Activated CD8-positive, alpha-beta memory T cell treated with anti-CD3 and anti-CD28 coated beads for 24 hours (primary cell): Measurements from ENCODE around the gene ACE.

Source experiments
- DNase-seq: peaks from one replicate; pipeline ENCODE4 v3.0.0-alpha.2; 2020

ACE gene

GRCh38 chr17:63517825-63518534 lies 41.1 kb downstream of the ACE start:
- DNase-seq: no peak

DNA sequence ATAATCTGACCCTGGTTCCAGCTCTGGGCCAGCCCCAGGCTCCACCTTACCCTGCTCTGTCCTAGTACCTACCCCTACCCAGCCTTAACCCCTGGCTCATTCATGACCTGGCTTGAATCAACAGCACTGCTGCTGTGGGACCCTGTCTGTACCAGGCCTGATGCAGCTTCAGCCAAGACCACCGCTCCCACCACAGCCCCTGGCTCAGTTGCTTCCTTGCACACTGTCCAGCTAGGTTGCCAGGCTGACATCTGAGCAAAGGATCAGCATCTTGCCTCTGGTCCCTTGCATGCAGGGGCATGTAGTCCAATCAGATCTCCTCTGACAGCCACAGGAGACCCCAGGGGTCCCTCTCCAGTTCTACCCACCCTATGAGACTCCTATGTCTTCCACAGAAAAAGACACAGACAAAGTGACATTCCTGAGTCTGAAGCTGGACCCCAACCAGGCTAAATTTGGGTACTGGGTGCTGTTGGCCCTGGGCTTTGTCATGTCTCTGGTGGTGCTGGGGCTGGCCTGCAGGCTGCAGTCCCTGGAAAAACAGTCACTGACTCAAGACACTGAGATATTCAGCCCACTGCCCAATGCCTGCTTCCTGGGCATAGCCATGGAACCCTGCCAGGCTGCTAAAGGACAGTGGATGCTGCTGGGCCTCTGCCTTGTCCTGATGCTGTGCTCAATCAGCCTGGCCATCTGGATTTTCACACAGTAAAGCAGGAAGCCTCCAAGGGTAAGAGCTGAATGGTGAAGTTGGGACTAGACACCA lies 42.4 kb downstream of the ACE start:
- no peak for DNase-seq

DNA sequence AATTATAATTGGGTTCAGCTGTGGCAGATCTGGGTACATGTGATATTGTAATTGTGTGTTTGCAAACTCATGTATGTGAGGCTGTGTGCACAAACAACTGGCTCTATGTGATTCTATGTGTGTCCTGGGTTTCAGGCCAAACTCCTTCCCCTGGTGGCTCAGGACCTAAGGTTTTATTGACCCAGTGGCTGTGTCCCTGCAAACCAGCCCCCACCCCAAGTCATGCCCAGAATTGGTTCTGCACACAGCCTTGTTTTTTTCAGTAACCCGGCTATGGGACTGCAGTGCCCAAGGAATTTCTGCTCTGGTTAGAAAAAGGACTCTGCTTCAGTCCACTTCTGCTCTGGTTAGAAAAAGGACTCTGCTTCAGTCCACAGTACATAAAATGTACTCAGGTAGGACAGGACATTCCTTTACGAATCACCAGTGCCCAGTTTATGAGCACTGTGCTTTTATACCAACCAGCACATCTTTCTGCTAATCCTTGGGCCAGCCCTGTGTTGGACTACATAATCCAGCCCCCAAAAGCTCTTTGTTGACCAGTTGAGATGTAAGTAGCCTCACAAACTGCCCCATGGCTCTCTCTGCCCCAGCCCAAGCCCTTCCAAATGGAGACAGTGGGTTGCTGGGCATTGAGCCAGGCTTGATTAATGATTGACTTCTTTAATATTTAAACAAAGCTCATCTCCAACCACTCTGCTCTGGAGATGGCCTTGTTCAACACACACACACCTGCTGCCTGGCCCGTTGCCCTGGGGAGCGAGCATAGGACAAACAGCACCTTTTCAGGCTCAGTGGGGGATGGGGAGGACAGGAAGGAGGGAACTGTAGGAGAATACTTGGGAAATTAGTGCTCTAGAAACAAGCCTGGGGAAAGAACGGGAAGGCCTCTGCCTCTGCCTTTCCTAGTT lies 43.4 kb downstream of the ACE start:
- DNase-seq: no peak

GRCh38 chr17:63523253-63523855 lies 46.5 kb downstream of the ACE start, which contains the start of gene KCNH6:
TSS of gene KCNH6 (plus strand) at chr17:63523358. CDS start at chr17:63523414, 56 bp downstream.
- no peak for DNase-seq

- DNase-seq: no peak
Observed at GRCh38 chr17:63524051-63524450, 47.2 kb downstream of the ACE start.

DNA sequence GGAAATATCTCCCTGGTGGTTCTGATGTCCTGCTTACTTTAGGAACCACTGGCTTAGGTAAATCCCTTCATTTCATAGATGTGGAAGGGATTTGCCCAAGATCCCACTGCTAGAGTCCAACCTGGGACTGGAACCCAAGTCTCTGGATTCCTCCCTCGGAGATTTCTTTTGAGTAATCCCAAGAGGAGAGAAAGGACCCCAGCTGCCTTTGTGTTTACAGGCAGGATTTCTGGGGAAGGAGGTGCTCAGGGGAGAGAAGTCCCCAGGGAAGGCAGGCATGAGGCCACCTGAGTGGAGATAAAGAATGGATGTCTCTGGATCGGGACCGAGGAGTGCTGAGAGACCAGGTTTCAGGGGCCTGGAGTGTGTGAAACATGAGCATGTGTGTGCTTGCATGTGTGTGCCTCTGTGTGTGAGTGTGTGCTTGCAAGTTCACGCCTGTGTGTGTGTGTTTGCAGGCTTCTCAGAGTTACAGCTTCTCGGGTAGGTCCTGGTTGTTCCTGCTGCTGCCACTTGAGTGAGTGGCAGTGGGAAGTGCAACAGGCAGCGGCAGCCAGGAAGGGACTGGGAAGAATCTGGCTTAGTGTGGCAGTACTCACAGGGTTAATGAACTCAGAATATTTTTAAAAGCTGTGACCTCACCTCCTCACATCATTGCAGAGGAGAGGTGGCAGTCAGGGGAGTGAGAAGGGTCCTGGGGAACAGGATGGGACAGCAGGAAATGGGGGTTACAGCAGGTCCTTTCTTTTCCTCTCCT lies 48.5 kb downstream of the ACE start:
- no peak for DNase-seq

DNA sequence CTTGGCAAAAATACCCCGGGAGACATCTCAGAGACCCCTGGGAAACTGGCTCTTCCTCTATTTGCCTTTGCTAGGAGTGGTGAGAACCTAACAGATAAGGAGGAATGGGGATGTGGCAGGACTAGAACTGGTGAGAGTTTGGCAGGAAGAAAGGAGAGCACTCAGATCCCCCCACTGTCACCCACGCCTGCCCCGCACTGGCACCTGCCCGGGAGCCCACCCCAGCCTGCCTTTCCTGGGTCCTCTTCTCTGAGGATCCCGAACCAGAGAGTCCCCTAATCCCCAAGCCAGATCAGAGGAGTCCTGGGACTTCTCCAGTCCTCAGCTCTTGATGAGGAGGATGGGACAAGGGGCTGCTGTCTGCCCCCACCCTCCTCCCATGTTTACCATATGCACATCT lies 50.0 kb downstream of the ACE start:
- DNase-seq: no peak

DNA sequence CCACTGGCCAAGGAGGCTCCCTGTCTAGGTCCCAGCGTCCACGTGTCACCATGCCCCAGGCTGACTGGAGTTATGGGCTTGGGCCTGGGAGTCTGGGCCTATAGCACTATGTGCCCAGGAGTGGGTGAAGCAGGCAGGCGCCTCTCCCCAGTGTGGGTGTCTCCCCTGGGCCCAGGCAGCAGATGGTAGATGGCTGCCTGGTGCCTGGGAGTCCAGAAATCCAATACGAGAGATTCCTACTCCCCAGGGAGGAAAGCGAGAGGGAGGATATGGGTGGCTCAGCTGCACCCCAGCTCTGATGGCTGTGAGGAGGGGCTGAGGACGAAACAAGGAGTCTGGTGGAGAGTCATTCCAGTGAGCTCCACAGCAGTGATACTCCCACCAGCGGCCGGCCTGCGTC lies 51.3 kb downstream of the ACE start:
- no peak for DNase-seq

DNA sequence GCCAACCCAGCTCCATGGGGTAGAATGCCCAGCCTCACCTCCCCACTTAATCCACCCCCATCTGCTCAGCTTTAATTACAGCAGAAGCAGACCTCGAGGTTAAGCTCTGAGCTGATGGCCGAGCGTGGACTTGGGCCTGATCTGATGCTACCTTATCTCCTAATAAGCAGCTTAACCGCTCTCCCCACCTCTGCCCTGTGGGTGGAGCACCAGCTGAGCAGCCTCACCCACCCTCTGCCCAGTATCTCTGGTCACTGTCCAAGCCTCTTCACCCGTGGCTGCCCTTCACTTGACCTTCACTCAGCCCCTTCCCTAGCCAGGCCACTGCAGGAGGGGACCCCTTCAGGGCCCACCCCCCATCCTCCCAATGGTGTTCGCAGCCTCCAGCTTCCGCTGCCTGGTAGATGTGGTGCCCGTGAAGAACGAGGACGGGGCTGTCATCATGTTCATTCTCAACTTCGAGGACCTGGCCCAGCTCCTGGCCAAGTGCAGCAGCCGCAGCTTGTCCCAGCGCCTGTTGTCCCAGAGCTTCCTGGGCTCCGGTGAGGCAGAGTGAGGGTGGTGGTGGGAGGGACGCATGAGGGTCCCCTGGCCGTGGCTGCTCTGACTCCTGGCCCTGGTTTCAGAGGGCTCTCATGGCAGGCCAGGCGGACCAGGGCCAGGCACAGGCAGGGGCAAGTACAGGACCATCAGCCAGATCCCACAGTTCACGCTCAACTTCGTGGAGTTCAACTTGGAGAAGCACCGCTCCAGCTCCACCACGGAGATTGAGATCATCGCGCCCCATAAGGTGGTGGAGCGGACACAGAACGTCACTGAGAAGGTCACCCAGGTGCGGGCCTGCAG lies 53.1 kb downstream of the ACE start:
- DNase-seq: no peak

DNA sequence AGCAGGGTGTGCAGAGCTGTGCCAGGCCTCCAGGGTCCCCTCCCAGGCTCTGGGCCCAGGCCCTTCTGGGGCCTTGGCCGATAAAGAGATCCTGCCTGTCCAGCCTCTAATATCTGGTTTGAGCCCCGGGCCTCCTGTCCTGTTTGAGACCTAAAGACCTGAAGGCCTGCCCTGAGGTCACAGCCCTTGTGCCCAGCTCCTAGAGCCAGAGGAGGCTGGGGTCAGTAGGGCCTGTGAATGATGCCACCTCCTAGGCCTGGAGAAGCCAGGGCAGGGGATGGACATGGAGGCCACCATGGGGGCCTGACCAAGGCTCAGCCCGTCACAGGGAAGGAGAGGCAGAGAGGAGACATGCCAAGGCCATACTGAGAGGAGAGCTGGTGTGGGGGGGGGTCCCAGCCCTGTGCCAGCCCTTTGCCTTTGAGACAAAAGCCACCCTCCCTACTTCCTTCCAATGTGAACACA lies 53.7 kb downstream of the ACE start:
- no peak for DNase-seq

DNA sequence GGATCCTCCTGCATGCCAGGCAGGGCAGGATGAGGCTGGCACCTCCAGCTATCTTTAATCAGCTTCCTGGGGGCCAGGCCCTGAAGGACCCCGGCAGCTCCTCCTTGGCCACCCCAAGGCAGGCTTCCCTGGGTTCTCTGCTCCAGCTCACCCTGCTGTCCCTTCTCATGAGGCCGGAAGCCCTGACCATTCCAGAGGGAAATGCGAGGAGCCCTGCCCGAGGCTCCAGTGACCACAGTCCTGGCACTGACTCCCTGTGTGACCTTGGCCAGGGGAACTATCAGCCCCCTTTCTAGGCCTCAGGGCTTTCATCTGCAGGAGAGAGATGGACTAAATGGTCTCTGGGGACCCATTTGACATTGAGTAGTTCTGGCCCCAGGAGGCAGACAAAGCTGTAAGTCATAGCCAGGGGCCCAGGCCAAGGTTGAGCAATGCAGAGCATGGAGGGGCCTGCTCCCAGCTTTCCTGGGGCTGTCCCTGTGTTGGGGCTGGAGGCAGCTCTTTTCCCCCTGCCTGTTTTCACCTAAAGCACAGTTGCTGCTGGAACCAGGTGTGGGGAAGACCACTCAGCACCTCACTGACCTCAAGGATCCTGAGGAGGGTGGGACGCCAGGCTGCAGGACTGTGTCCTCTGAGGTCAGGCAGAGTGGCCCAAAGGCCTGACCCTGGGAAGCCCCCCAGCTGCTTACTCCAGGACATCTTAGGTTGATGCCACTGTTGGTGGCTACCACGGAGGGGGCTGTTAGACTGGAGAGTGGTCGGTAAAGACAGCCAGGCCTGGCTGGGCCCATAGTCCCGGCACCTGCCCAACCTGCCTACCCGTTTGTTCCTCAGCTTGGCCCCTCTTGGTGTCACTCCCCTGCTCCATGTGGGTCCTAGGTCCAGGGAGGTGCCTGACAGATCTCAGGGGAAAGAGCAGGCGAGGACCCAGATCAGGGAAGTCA lies 54.4 kb downstream of the ACE start:
- DNase-seq: no peak

DNA sequence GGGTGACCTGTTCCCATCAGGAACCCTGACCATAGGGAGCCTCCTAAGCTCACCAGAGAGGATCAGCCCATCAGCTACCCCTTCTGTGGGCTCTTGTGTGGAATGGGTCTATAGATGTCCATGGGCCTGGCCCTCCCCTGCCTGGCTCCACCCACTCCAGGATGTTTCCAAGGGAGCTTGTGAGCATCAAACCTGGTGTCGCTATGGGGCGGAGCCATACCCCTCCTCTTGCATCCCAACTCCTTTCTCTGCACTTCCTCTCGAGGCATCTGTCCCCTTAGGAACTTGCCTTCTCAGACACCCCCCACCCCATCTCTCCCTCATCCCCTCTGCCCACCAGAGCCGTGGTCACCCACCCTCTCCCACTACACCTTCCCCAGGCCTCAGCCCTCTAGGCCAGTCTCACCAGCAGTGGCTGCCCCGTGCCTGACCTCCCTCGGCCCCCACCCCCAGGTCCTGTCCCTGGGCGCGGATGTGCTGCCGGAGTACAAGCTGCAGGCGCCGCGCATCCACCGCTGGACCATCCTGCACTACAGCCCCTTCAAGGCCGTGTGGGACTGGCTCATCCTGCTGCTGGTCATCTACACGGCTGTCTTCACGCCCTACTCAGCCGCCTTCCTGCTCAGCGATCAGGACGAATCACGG lies 56.7 kb downstream of the ACE start:
- no peak for DNase-seq

DNA sequence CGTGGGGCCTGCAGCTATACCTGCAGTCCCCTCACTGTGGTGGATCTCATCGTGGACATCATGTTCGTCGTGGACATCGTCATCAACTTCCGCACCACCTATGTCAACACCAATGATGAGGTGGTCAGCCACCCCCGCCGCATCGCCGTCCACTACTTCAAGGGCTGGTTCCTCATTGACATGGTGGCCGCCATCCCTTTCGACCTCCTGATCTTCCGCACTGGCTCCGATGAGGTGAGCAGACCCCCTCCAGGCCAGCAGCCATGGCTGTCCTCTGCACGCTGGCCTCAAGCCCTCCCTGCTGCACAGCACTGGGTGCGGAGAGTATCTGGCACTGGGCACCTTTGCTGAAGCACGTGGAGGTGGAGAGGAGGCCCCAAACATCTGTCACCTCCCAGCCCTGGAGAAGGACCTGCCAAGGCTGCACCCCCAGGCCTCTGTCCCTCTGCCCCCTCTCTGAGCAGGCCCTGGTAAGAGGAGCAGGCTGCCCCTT lies 57.3 kb downstream of the ACE start:
- no peak for DNase-seq

DNA sequence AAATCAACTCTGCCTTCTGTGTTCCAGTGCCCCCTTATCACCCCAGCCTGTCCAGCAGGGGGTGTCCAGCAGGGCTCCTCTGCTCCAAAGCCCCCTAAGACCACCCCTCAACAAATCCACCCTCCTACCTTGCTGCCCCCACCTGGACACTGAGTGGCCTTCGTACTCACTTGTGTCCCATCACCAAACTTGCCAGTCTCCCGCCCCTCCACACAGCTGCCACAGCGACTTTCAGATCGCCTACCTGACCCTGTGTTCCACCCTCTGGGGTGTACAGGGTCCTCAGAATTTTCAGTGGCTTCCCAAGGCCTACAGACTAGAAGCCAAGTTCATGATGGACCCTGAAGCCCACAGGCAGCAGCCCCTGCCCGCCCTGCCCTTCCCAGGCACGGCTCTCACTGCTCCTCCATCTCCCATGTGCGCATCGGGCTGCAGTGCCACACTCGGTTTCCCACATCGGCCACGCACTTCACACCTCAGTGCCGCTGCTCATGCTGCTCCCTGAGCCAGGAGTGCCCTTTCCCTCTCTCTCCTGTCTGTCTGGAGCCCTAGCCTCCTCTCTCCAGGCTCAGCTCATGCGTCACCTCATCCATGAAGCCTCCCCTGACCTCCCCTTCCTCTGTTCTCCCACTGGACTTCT lies 58.1 kb downstream of the ACE start:
- DNase-seq: no peak

DNA sequence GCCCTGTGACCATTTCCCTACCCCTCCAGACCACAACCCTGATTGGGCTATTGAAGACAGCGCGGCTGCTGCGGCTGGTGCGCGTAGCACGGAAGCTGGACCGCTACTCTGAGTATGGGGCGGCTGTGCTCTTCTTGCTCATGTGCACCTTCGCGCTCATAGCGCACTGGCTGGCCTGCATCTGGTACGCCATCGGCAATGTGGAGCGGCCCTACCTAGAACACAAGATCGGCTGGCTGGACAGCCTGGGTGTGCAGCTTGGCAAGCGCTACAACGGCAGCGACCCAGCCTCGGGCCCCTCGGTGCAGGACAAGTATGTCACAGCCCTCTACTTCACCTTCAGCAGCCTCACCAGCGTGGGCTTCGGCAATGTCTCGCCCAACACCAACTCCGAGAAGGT lies 58.8 kb downstream of the ACE start:
- no peak for DNase-seq

- no peak for DNase-seq
Observed at GRCh38 chr17:63537001-63537400, 60.1 kb downstream of the ACE start.

DNA sequence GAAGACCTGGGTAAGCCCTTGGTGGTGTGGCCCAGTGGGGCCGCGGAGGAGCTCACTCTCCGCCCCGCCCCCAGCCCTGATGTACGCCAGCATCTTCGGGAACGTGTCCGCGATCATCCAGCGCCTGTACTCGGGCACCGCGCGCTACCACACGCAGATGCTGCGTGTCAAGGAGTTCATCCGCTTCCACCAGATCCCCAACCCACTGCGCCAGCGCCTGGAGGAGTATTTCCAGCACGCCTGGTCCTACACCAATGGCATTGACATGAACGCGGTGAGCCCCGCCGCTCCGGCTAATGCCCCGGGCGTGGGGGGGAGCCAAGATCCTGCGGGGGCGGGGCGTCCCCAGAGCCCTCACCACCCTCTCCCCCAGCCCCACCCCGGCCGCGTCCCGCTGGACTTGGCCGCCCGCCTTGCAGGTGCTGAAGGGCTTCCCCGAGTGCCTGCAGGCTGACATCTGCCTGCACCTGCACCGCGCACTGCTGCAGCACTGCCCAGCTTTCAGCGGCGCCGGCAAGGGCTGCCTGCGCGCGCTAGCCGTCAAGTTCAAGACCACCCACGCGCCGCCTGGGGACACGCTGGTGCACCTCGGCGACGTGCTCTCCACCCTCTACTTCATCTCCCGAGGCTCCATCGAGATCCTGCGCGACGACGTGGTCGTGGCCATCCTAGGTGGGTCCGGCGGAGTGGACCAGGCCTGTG lies 61.3 kb downstream of the ACE start:
- DNase-seq: peak; percentile 61
